Endothelial cell of umbilical vein (primary cell): ENCODE results near the gene EPHA4. TPM values are rescaled to one million over a fixed set of nuclear protein-coding genes. Genes with fewer than 3 reads are reported as not detected.

Source experiments
- BruUV-seq: library from RNA; stranded (reverse); fragments of 400-500 nt; replicated peaks from 2 replicates; lab custom pipeline; 2021; lab: Mats Ljungman, UMichigan
- CTCF ChIA-PET: fragments of 300-600, 350-600 bp; sonication (Branson Sonifier 250); formaldehyde crosslinking; loops from one replicate; lab custom pipeline; 2021; ENCODE audit warnings: antibody characterized with exemption, inconsistent platforms; lab: Charles Lee
- POLR2A ChIA-PET: fragments of 300-600, 350-600 bp; sonication (Branson Sonifier 250); formaldehyde crosslinking; loops from one replicate; lab custom pipeline; 2021; ENCODE audit warnings: antibody characterized with exemption, inconsistent platforms; lab: Charles Lee
- DNase-seq: peaks from one replicate; pipeline ENCODE4 v3.0.0-alpha.2; 2011; ENCODE audit warnings: low read depth, low spot score
- FAIRE-seq: peaks from 2 replicates; lab custom pipeline; 2011; peaks lifted over from hg19 to GRCh38; lab: Jason Lieb, UNC
- H2AFZ ChIP-seq: 2 replicates; pipeline ENCODE4 v1.6.0; 2012; ENCODE audit warnings: low read depth, low read length, control low read depth, inconsistent platforms
- H3K27ac ChIP-seq: 2 replicates; pipeline ENCODE4 v1.5.1; 2011; ENCODE audit warnings: low read depth, mild to moderate bottlenecking, control low read depth, low read length, moderate library complexity; ENCODE audit not compliant: insufficient read depth
- H3K27me3 ChIP-seq, 2 experiments: 2 replicates each; pipeline versions ENCODE4 v1.6.0 to v1.6.1; 2011; ENCODE audit warnings: low read length in 2 of 2, mixed read lengths in 1 of 2; ENCODE audit not compliant: control insufficient read depth in 2 of 2, insufficient read depth in 2 of 2
- H3K36me3 ChIP-seq, 2 experiments: 2 replicates in 1 of 2; 3 replicates in 1 of 2; pipeline ENCODE4 v1.5.1; 2011; ENCODE audit warnings: low read length in 2 of 2, mild to moderate bottlenecking in 1 of 2, moderate library complexity in 1 of 2; ENCODE audit not compliant: control insufficient read depth in 2 of 2, insufficient read depth in 2 of 2; ENCODE audit errors: extremely low read depth in 1 of 2
- H3K4me1 ChIP-seq: 3 replicates; pipeline ENCODE4 v1.5.1; 2011; ENCODE audit warnings: mild to moderate bottlenecking, low read length; ENCODE audit not compliant: control insufficient read depth, insufficient read depth; ENCODE audit errors: extremely low read depth
- H3K4me2 ChIP-seq: 2 replicates; pipeline ENCODE4 v1.6.1; 2011; ENCODE audit warnings: low read length, control low read depth, mixed read lengths; ENCODE audit not compliant: insufficient read depth
- H3K4me3 ChIP-seq, 3 experiments: fragments of 200-600 bp in 1 of 3; sonication (generic), shearing (Covaris generic) in 1 of 3; replicated peaks in 1 of 3; 2 replicates each; pipeline ENCODE4 v1.5.1; 2011 to 2016; ENCODE audit warnings: control low read depth in 3 of 3, low read length in 3 of 3, mild to moderate bottlenecking in 2 of 3, inconsistent platforms in 1 of 3, low read depth in 1 of 3, moderate library complexity in 1 of 3; ENCODE audit not compliant: insufficient read depth in 1 of 3
- H3K79me2 ChIP-seq: 2 replicates; pipeline ENCODE4 v1.6.0; 2012; ENCODE audit warnings: low read length, inconsistent platforms; ENCODE audit not compliant: control insufficient read depth, insufficient read depth
- H3K9ac ChIP-seq: replicated peaks from 2 replicates; pipeline ENCODE3; 2011; ENCODE audit warnings: low read length, control low read depth; ENCODE audit not compliant: insufficient read depth; ENCODE audit errors: extremely low read depth
- H3K9me1 ChIP-seq: replicated peaks from 3 replicates; pipeline ENCODE4 v1.6.0; 2011; ENCODE audit warnings: mild to moderate bottlenecking, low read length; ENCODE audit not compliant: control insufficient read depth, insufficient read depth; ENCODE audit errors: extremely low read depth
- H3K9me3 ChIP-seq: replicated peaks from 2 replicates; pipeline ENCODE4 v1.5.1; 2012; ENCODE audit warnings: low read length, inconsistent platforms; ENCODE audit not compliant: control insufficient read depth, insufficient read depth
- H4K20me1 ChIP-seq: replicated peaks from 2 replicates; pipeline ENCODE3; 2011; ENCODE audit warnings: mild to moderate bottlenecking, low read length; ENCODE audit not compliant: control insufficient read depth, insufficient read depth; ENCODE audit errors: extremely low read depth
- CTCF ChIP-seq, 2 donors: IDR thresholded peaks; 1 replicate in 1 of 2; 2 replicates in 1 of 2; pipeline ENCODE4 v1.5.1; 2011; ENCODE audit warnings: low read length in 2 of 2, mild to moderate bottlenecking in 2 of 2, moderate library complexity in 2 of 2, control low read depth in 1 of 2, inconsistent platforms in 1 of 2, low read depth in 1 of 2; ENCODE audit not compliant: insufficient read depth in 1 of 2; ENCODE audit errors: extremely low read depth in 1 of 2
- EZH2 ChIP-seq: IDR thresholded peaks from 2 replicates; pipeline ENCODE4 v1.6.1; 2012; ENCODE audit warnings: borderline replicate concordance, low read depth, mild to moderate bottlenecking, moderate library complexity, low read length, inconsistent platforms; ENCODE audit not compliant: severe bottlenecking
- FOS ChIP-seq: IDR thresholded peaks from 2 replicates; pipeline ENCODE4 v1.6.1; 2011; ENCODE audit warnings: mild to moderate bottlenecking, low read length, moderate library complexity, borderline replicate concordance; ENCODE audit not compliant: insufficient read depth
- GATA2 ChIP-seq: IDR thresholded peaks from 2 replicates; pipeline ENCODE4 v1.7.0; 2011; ENCODE audit warnings: low read depth, mild to moderate bottlenecking, moderate library complexity, mixed read lengths, low read length; ENCODE audit not compliant: insufficient read length, insufficient read depth
- JUN ChIP-seq: IDR thresholded peaks from 2 replicates; pipeline ENCODE4 v1.6.1; 2011; ENCODE audit warnings: borderline replicate concordance, low read depth; ENCODE audit not compliant: insufficient read length, insufficient read depth
- MAX ChIP-seq: IDR thresholded peaks from 2 replicates; pipeline ENCODE4 v1.6.1; 2011; ENCODE audit not compliant: insufficient read depth, insufficient read length
- MYC ChIP-seq: IDR thresholded peaks from one replicate; pipeline ENCODE4 v1.6.1; 2011; ENCODE audit warnings: mild to moderate bottlenecking, low read depth, low read length
- POLR2A ChIP-seq: IDR thresholded peaks from 2 replicates; pipeline ENCODE4 v1.6.1; 2012; ENCODE audit warnings: low read depth, mild to moderate bottlenecking, control low read depth, low read length
- POLR2AphosphoS5 ChIP-seq: IDR thresholded peaks from 2 replicates; pipeline ENCODE4 v1.6.1; 2012; ENCODE audit warnings: low read depth, mild to moderate bottlenecking, control low read depth, low read length, moderate library complexity; ENCODE audit not compliant: insufficient read depth
- dilution Hi-C: fragments of 300-500 bp; cut with MboI; formaldehyde crosslinking; loops from one replicate; pipeline ENCODE4 v1.15.0; 2019; ENCODE audit warnings: low sequenced_read_pairs; ENCODE audit not compliant: extremely low pct_ligation_motif_present
- intact Hi-C: fragments of 100-400 bp; cut with micrococcal nuclease; formaldehyde crosslinking; loops from one replicate; pipeline ENCODE4 v1.10.0; 2022
- polyA plus RNA-seq, 4 experiments: library from polyadenylated mRNA; depleted of rRNA in 3 of 4; stranded (reverse) in 3 of 4; unstranded in 1 of 4; fragments of >200 nt; gene quantifications; 2 replicates each; pipeline versions ENCODE4 v1.2.1 to v1.2.3, GENCODE V29; 2011 to 2012; ENCODE audit warnings: missing spikeins in 1 of 4
- total RNA-seq: library from RNA; stranded (reverse); gene quantifications from 2 replicates; pipeline ENCODE4 v1.2.3, GENCODE V29; 2021

EPHA4 gene
- total and polyA plus RNA-seq, 2 donors (not counting 3 experiments of a cell fraction or from before 2014, with no cell fraction given): 11.9 to 19.8 TPM

- ChIA-PET CTCF (no interaction called here), POLR2A (no interaction called here)
- no peaks in the 10 kb centered on the region for H3K36me3 ChIP-seq
- no peak overlapping the region for H2AFZ ChIP-seq
- no peak overlapping the region for H3K27ac ChIP-seq
- no peak overlapping the region for H3K4me3 ChIP-seq
- no peaks in the 10 kb centered on the region for H4K20me1 ChIP-seq
- no peak for FAIRE-seq
- no peak for DNase-seq
- H3K27me3 ChIP-seq: peaks cover 0 to 2% of the 10 kb centered on the region in 2 experiments
- intact Hi-C loops: loop anchor here (10.0 kb wide), 1 partner anchor 693 kb away; no protein-coding TSS in a partner anchor
- no peak overlapping the region for H3K9ac ChIP-seq
- no peaks in the 10 kb centered on the region for H3K9me1 ChIP-seq
- dilution Hi-C loops: no loop called here
- H3K79me2 ChIP-seq: no peaks in the 10 kb centered on the region
- no peak overlapping the region for H3K4me2 ChIP-seq
- BruUV-seq: no TSS peak
- H3K9me3 ChIP-seq: no peaks in the 10 kb centered on the region
- H3K4me1 ChIP-seq: no peaks in the 10 kb centered on the region
- TF ChIP-seq GATA2: no peak
Measured at GRCh38 chr2:221377597-221377996, 194.5 kb downstream of the EPHA4 start.

GRCh38 chr2:221377066-221377465 is 195.0 kb downstream of the EPHA4 start:
- ChIA-PET POLR2A (no interaction called here), CTCF (no interaction called here)
- dilution Hi-C loops: no loop called here
- intact Hi-C loops: loop anchor here (10.0 kb wide), 1 partner anchor 692 kb away; no protein-coding TSS in a partner anchor
- Histone ChIP-seq H3K4me3 (no peak overlapping the region), H3K9ac (no peak overlapping the region), H2AFZ (no peak overlapping the region), H3K27ac (no peak overlapping the region), H3K4me1 (no peaks in the 10 kb centered on the region), H3K4me2 (no peak overlapping the region), H3K9me3 (no peaks in the 10 kb centered on the region), H3K79me2 (no peaks in the 10 kb centered on the region), H4K20me1 (no peaks in the 10 kb centered on the region), H3K36me3 (no peaks in the 10 kb centered on the region), H3K27me3 (peaks cover 0 to 2% of the 10 kb centered on the region in 2 experiments), H3K9me1 (no peaks in the 10 kb centered on the region)
- TF ChIP-seq POLR2A: no peak
- no peak for TF ChIP-seq JUN
- no peak for TF ChIP-seq POLR2AphosphoS5
- TF ChIP-seq EZH2: no peak
- TF ChIP-seq MYC: no peak
- no peak for TF ChIP-seq GATA2
- no peak for TF ChIP-seq MAX
- no peak for TF ChIP-seq CTCF (IDR thresholded peaks at IDR 0.05; ENCODE audit: extremely low read depth in 1 of 2, insufficient read depth in 1 of 2, low read depth in 1 of 2, low read length in 2 of 2)
- TF ChIP-seq FOS: no peak
- FAIRE-seq (no peak), DNase-seq (no peak)
- no TSS peak for BruUV-seq
